Measurements from ENCODE around the gene YEATS4. TPM values are rescaled to one million over a fixed set of nuclear protein-coding genes. Genes with fewer than 3 reads are reported as not detected.

YEATS4 gene
- total RNA-seq, 1 donor from 2014 or later = 32.7 TPM

GRCh38 chr12:69423037-69423905 lies 63.7 kb downstream of the YEATS4 start:
- TF ChIP-seq CTCF (IDR thresholded peaks at IDR 0.05; ENCODE audit: unreplicated experiment) = no peak

GRCh38 chr12:69425417-69425816 lies 65.9 kb downstream of the YEATS4 start:
- H3K9me3 Mint-ChIP-seq (ENCODE audit: low read depth) = no peaks in the 10 kb centered on the region
- H3K27me3 Mint-ChIP-seq = no peaks in the 10 kb centered on the region
- no peak for TF ChIP-seq CTCF (IDR thresholded peaks at IDR 0.05; ENCODE audit: unreplicated experiment)
- peaks cover 4% of the 10 kb centered on the region for H3K4me1 Mint-ChIP-seq (ENCODE audit: low read depth)
- no peak for DNase-seq (ENCODE audit: low spot score, unreplicated experiment)
- H3K36me3 Mint-ChIP-seq (ENCODE audit: insufficient read depth) = no peaks in the 10 kb centered on the region
- H3K27ac Mint-ChIP-seq = no peak overlapping the region
- H3K4me3 Mint-ChIP-seq (ENCODE audit: low read depth) = no peak overlapping the region

More at GRCh38 chr12:69423037-69423905, 63.7 kb downstream of the YEATS4 start:
- Mint-ChIP-seq H3K27ac (no peak overlapping the region), H3K27me3 (no peaks in the 10 kb centered on the region), H3K4me3 (ENCODE audit: low read depth) (no peak overlapping the region), H3K4me1 (ENCODE audit: low read depth) (peaks cover 1% of the 10 kb centered on the region), H3K36me3 (ENCODE audit: insufficient read depth) (no peaks in the 10 kb centered on the region), H3K9me3 (ENCODE audit: low read depth) (no peaks in the 10 kb centered on the region)
- no peak for DNase-seq (ENCODE audit: low spot score, unreplicated experiment)

GRCh38 chr12:69428351-69429073 lies 69.0 kb downstream of the YEATS4 start:
- H3K4me1 Mint-ChIP-seq (ENCODE audit: low read depth) = peaks cover 4% of the 10 kb centered on the region
- H3K27ac Mint-ChIP-seq = no peak overlapping the region
- DNase-seq (ENCODE audit: low spot score, unreplicated experiment) = no peak
- no peaks in the 10 kb centered on the region for H3K9me3 Mint-ChIP-seq (ENCODE audit: low read depth)
- H3K4me3 Mint-ChIP-seq (ENCODE audit: low read depth) = no peak overlapping the region
- H3K36me3 Mint-ChIP-seq (ENCODE audit: insufficient read depth) = no peaks in the 10 kb centered on the region
- no peak for TF ChIP-seq CTCF (IDR thresholded peaks at IDR 0.05; ENCODE audit: unreplicated experiment)
- H3K27me3 Mint-ChIP-seq = peaks cover 3% of the 10 kb centered on the region

- Mint-ChIP-seq H3K36me3 (ENCODE audit: insufficient read depth) (no peaks in the 10 kb centered on the region), H3K27ac (no peak overlapping the region), H3K4me3 (ENCODE audit: low read depth) (no peak overlapping the region), H3K4me1 (ENCODE audit: low read depth) (peaks cover 4% of the 10 kb centered on the region), H3K27me3 (peaks cover 3% of the 10 kb centered on the region), H3K9me3 (ENCODE audit: low read depth) (no peaks in the 10 kb centered on the region)
- no peak for TF ChIP-seq CTCF (IDR thresholded peaks at IDR 0.05; ENCODE audit: unreplicated experiment)
- DNase-seq (ENCODE audit: low spot score, unreplicated experiment) = no peak
Observed at GRCh38 chr12:69430942-69431590, 71.5 kb downstream of the YEATS4 start.

GRCh38 chr12:69431591-69432222 lies 72.2 kb downstream of the YEATS4 start:
- Mint-ChIP-seq H3K9me3 (ENCODE audit: low read depth) (no peaks in the 10 kb centered on the region), H3K27me3 (peaks cover 3% of the 10 kb centered on the region), H3K27ac (no peak overlapping the region), H3K36me3 (ENCODE audit: insufficient read depth) (no peaks in the 10 kb centered on the region), H3K4me1 (ENCODE audit: low read depth) (peaks cover 4% of the 10 kb centered on the region), H3K4me3 (ENCODE audit: low read depth) (no peak overlapping the region)
- TF ChIP-seq CTCF (IDR thresholded peaks at IDR 0.05; ENCODE audit: unreplicated experiment) = no peak
- no peak for DNase-seq (ENCODE audit: low spot score, unreplicated experiment)

All from progenitor cell of endocrine pancreas (in vitro differentiated cells).